H1 (cell line): ENCODE results near the gene KCNC2. TPM values are rescaled to one million over a fixed set of nuclear protein-coding genes. Genes with fewer than 3 reads are reported as not detected.

Experiments
- polyA plus RNA-seq, 7 experiments: library from polyadenylated mRNA; depleted of rRNA in 3 of 7; stranded (reverse) in 5 of 7; unstranded in 2 of 7; fragments of >200 nt in 5 of 7; fragments of 200-250 nt in 2 of 7; gene quantifications; 1 replicate in 5 of 7; 2 replicates in 1 of 7; 4 replicates in 1 of 7; pipeline versions ENCODE4 v1.2.1 to v1.2.3, GENCODE V29; 2011 to 2013; ENCODE audit warnings: missing spikeins in 2 of 7, mixed read lengths in 2 of 7
- total RNA-seq: library from RNA; stranded (reverse); fragmentation: NEBNext Ultra II Directional; extraction: Animal tissue kit (Norgen Biotek cat#: 25700); gene quantifications from 2 replicates; pipeline ENCODE4 v1.2.1, GENCODE V29; 2021

Gene KCNC2
- total and polyA plus RNA-seq, 2 of the 8 experiments (the other 6 are each of a cell fraction or from before 2014, with no cell fraction given), result 0.03 TPM; not detected in 1

Other genes with a start within 250 kb of the KCNC2 start
- gene CAPS2, start 120.5 kb upstream of the KCNC2 start, total RNA-seq, result 3.8 and 5.0 TPM in 2 replicates
- gene CAPS2, start 120.5 kb upstream of the KCNC2 start, polyA plus RNA-seq (2011; rRNA removed), result 1.5 and 2.3 TPM in 2 replicates
- 1.7 and 2.0 TPM in 2 replicates for gene GLIPR1L1, start 124.8 kb upstream of the KCNC2 start, total RNA-seq
- gene GLIPR1L1, start 124.8 kb upstream of the KCNC2 start, polyA plus RNA-seq (2011; rRNA removed), result 0.60 and 1.2 TPM in 2 replicates
- gene GLIPR1L2, start 181.2 kb upstream of the KCNC2 start, total RNA-seq, result not detected in 2 replicates
- gene GLIPR1L2, start 181.2 kb upstream of the KCNC2 start, polyA plus RNA-seq (2011; rRNA removed), result 0.09 and 0.24 TPM in 2 replicates